Measurements from ENCODE around the gene ACTL6B.

GRCh38 chr7:100614308-100614861 lies 41.9 kb downstream of the ACTL6B start:
- no peak for TF ChIP-seq EZH2 (IDR thresholded peaks at IDR 0.05; ENCODE audit: low read length, unreplicated experiment)
- TF ChIP-seq, protein P1, sequence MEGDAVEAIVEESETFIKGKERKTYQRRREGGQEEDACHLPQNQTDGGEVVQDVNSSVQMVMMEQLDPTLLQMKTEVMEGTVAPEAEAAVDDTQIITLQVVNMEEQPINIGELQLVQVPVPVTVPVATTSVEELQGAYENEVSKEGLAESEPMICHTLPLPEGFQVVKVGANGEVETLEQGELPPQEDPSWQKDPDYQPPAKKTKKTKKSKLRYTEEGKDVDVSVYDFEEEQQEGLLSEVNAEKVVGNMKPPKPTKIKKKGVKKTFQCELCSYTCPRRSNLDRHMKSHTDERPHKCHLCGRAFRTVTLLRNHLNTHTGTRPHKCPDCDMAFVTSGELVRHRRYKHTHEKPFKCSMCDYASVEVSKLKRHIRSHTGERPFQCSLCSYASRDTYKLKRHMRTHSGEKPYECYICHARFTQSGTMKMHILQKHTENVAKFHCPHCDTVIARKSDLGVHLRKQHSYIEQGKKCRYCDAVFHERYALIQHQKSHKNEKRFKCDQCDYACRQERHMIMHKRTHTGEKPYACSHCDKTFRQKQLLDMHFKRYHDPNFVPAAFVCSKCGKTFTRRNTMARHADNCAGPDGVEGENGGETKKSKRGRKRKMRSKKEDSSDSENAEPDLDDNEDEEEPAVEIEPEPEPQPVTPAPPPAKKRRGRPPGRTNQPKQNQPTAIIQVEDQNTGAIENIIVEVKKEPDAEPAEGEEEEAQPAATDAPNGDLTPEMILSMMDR (conservative IDR thresholded peaks at IDR 0.05; ENCODE audit: low read depth, low read length) = no peak

Data from PC-3 (cell line).